ENCODE measurements around the gene MOCOS. TPM values are rescaled to one million over a fixed set of nuclear protein-coding genes. Genes with fewer than 3 reads are reported as not detected.

Gene MOCOS
- total and polyA plus RNA-seq, 2 of the 8 experiments (the other 6 are each of a cell fraction or from before 2014, with no cell fraction given), result 4.7 to 5.8 TPM

GRCh38 chr18:36301884-36302283 lies 114.6 kb downstream of the MOCOS start (continued):
- TF ChIP-seq CHD7 (IDR thresholded peaks at IDR 0.05; ENCODE audit: insufficient replicate concordance, low read length), result no peak
- no peak for TF ChIP-seq RNF2 (IDR thresholded peaks at IDR 0.05; ENCODE audit: borderline replicate concordance, low read depth, low read length, missing control alignments, poor library complexity, severe bottlenecking)
- TF ChIP-seq SIX5 (IDR thresholded peaks at IDR 0.05; ENCODE audit: low read depth, low read length), result no peak
- no peak for TF ChIP-seq TCF12 (IDR thresholded peaks at IDR 0.05; ENCODE audit: low read depth, low read length)
- TF ChIP-seq ATF3 (IDR thresholded peaks at IDR 0.05; ENCODE audit: insufficient read depth, low read depth, low read length), result no peak
- no peak for TF ChIP-seq SRF (IDR thresholded peaks at IDR 0.05; ENCODE audit: low read depth, low read length)
- no peak for TF ChIP-seq MAX (IDR thresholded peaks at IDR 0.05)
- TF ChIP-seq CTCF (IDR thresholded peaks at IDR 0.05; ENCODE audit: control extremely low read depth in 1 of 3, insufficient read depth in 1 of 3, low read depth in 1 of 3, low read length in 3 of 3), result no peak

Data from H1 (cell line).